Smooth muscle cell (in vitro differentiated cells): Measurements from ENCODE around the gene PHKB. TPM values are rescaled to one million over a fixed set of nuclear protein-coding genes. Genes with fewer than 3 reads are reported as not detected.

Experiments
- DNase-seq: peaks from one replicate; lab custom pipeline; 2025; ENCODE audit not compliant: unreplicated experiment; lab: John Stamatoyannopoulos, UW
- H2AFZ ChIP-seq: fragments of 200-600 bp; sonication (generic); 2 replicates; pipeline ENCODE4 v1.6.0; 2016; ENCODE audit warnings: antibody characterized with exemption, low read depth, mild to moderate bottlenecking
- H3F3A ChIP-seq: fragments of 200-600 bp; sonication (generic); 2 replicates; pipeline ENCODE4 v1.6.0; 2017; ENCODE audit warnings: antibody characterized with exemption, low read depth
- H3K27ac ChIP-seq: fragments of 200-600 bp; sonication (generic); 2 replicates; pipeline ENCODE4 v1.5.1; 2016; ENCODE audit warnings: low read depth, mild to moderate bottlenecking
- H3K27me3 ChIP-seq: fragments of 200-600 bp; sonication (generic); 2 replicates; pipeline ENCODE4 v1.6.1; 2016; ENCODE audit warnings: low read depth, mild to moderate bottlenecking
- H3K36me3 ChIP-seq: fragments of 200-600 bp; sonication (generic); 2 replicates; pipeline ENCODE4 v1.5.1; 2016; ENCODE audit warnings: low read depth
- H3K4me1 ChIP-seq: fragments of 200-600 bp; sonication (generic); 2 replicates; pipeline ENCODE4 v1.5.1; 2016; ENCODE audit warnings: low read depth
- H3K4me2 ChIP-seq: fragments of 200-600 bp; sonication (generic); 2 replicates; pipeline ENCODE4 v1.6.0; 2016; ENCODE audit warnings: mild to moderate bottlenecking
- H3K4me3 ChIP-seq: fragments of 200-600 bp; sonication (generic); 2 replicates; pipeline ENCODE4 v1.5.1; 2016; ENCODE audit warnings: mild to moderate bottlenecking
- H3K79me2 ChIP-seq: fragments of 200-600 bp; sonication (generic); 2 replicates; pipeline ENCODE4 v1.6.0; 2016; ENCODE audit warnings: low read depth, mild to moderate bottlenecking
- H3K9ac ChIP-seq: fragments of 200-600 bp; sonication (generic); 2 replicates; pipeline ENCODE4 v1.6.0; 2016; ENCODE audit warnings: low read depth
- H3K9me3 ChIP-seq: fragments of 200-600 bp; sonication (generic); replicated peaks from 2 replicates; pipeline ENCODE4 v1.5.1; 2016; ENCODE audit warnings: low read depth
- H4K20me1 ChIP-seq: fragments of 200-600 bp; sonication (generic); 2 replicates; pipeline ENCODE4 v1.6.0; 2016; ENCODE audit warnings: low read depth
- WGBS: methylation state at CpG from one replicate; pipeline ENCODE4 v1.1.7; 2016; ENCODE audit warnings: low lambda C conversion rate; 5-methylcytosine and 5-hydroxymethylcytosine counted together
- polyA plus RNA-seq: library from polyadenylated mRNA; unstranded; fragments of >200 nt; fragmentation: Nextera tagmentation; extraction: Ambion mirVana; gene quantifications from 2 replicates; pipeline ENCODE4 v1.2.1, GENCODE V29; 2016
- total RNA-seq: library from RNA; depleted of rRNA; stranded (reverse); fragments of >200 nt; gene quantifications from 2 replicates; pipeline ENCODE4 v1.2.3, GENCODE V29; 2014
- TF ChIP-seq, protein P1 (sequence below): fragments of 200-600 bp; sonication (generic); IDR thresholded peaks from 2 replicates; pipeline ENCODE4 v1.5.1; 2017; ENCODE audit warnings: borderline replicate concordance, mild to moderate bottlenecking, antibody characterized with exemption; ENCODE audit not compliant: insufficient read depth, poor library complexity, severe bottlenecking

PHKB gene
- total and polyA plus RNA-seq, 2 experiments from 2014 or later = 11.4 to 30.3 TPM

- 82% methylated on average over 5 of the region's 5 CpGs for whole genome bisulfite sequencing
- DNase-seq = no peak
Measured at GRCh38 chr16:47716571-47716970, 255.4 kb downstream of the PHKB start.

DNA sequence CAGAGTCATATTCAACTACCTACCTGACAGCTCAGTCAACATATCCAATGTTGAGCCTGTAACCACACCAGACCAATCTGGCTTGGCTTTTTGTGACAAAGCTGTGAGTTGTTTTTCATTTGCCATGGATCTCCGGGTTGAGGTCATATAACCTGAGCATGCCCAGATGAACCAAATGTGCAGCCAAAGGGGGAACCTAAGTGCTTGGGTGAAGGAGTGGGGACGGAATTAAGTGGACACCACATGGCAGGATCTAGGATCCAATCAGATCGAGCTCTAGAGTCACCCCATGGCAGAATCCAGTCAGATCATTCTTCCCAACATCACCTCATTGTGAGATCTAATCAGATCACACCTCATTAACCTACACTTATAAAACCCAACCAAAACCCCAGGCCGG lies 258.6 kb downstream of the PHKB start:
- no peak overlapping the region for H3K4me3 ChIP-seq
- no peak overlapping the region for H3K27ac ChIP-seq
- no peaks in the 10 kb centered on the region for H4K20me1 ChIP-seq
- no peaks in the 10 kb centered on the region for H3K36me3 ChIP-seq
- H3K9ac ChIP-seq = no peak overlapping the region
- TF ChIP-seq, protein P1, sequence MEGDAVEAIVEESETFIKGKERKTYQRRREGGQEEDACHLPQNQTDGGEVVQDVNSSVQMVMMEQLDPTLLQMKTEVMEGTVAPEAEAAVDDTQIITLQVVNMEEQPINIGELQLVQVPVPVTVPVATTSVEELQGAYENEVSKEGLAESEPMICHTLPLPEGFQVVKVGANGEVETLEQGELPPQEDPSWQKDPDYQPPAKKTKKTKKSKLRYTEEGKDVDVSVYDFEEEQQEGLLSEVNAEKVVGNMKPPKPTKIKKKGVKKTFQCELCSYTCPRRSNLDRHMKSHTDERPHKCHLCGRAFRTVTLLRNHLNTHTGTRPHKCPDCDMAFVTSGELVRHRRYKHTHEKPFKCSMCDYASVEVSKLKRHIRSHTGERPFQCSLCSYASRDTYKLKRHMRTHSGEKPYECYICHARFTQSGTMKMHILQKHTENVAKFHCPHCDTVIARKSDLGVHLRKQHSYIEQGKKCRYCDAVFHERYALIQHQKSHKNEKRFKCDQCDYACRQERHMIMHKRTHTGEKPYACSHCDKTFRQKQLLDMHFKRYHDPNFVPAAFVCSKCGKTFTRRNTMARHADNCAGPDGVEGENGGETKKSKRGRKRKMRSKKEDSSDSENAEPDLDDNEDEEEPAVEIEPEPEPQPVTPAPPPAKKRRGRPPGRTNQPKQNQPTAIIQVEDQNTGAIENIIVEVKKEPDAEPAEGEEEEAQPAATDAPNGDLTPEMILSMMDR = no peak
- no peaks in the 10 kb centered on the region for H3K27me3 ChIP-seq
- H3K79me2 ChIP-seq = no peaks in the 10 kb centered on the region
- WGBS = 89% methylated on average over 4 of the region's 4 CpGs
- no peak overlapping the region for H2AFZ ChIP-seq
- no peak overlapping the region for H3K4me2 ChIP-seq
- no peaks in the 10 kb centered on the region for H3K9me3 ChIP-seq
- no peak for DNase-seq
- no peaks in the 10 kb centered on the region for H3F3A ChIP-seq
- no peaks in the 10 kb centered on the region for H3K4me1 ChIP-seq

More at GRCh38 chr16:47716571-47716970, 255.4 kb downstream of the PHKB start:
- Histone ChIP-seq H3K4me3 (no peak overlapping the region), H3K4me2 (no peak overlapping the region), H3K27ac (no peak overlapping the region), H2AFZ (no peak overlapping the region), H3F3A (no peaks in the 10 kb centered on the region), H3K79me2 (no peaks in the 10 kb centered on the region), H3K9ac (no peak overlapping the region), H3K27me3 (no peaks in the 10 kb centered on the region), H4K20me1 (no peaks in the 10 kb centered on the region), H3K4me1 (no peaks in the 10 kb centered on the region), H3K36me3 (no peaks in the 10 kb centered on the region), H3K9me3 (no peaks in the 10 kb centered on the region)
- TF ChIP-seq, protein P1 = no peak

GRCh38 chr16:47721006-47721637 lies 260.0 kb downstream of the PHKB start:
- no peak for DNase-seq
- no peaks in the 10 kb centered on the region for H3F3A ChIP-seq
- H4K20me1 ChIP-seq = no peaks in the 10 kb centered on the region
- TF ChIP-seq, protein P1 = no peak
- H3K9me3 ChIP-seq = no peaks in the 10 kb centered on the region
- no peaks in the 10 kb centered on the region for H3K4me1 ChIP-seq
- no peaks in the 10 kb centered on the region for H3K79me2 ChIP-seq
- no peaks in the 10 kb centered on the region for H3K36me3 ChIP-seq
- H3K27ac ChIP-seq = no peak overlapping the region
- no peak overlapping the region for H3K4me3 ChIP-seq
- H2AFZ ChIP-seq = no peak overlapping the region
- H3K4me2 ChIP-seq = no peak overlapping the region
- 82% methylated on average over 5 of the region's 5 CpGs for WGBS
- H3K27me3 ChIP-seq = no peaks in the 10 kb centered on the region
- H3K9ac ChIP-seq = no peak overlapping the region

DNA sequence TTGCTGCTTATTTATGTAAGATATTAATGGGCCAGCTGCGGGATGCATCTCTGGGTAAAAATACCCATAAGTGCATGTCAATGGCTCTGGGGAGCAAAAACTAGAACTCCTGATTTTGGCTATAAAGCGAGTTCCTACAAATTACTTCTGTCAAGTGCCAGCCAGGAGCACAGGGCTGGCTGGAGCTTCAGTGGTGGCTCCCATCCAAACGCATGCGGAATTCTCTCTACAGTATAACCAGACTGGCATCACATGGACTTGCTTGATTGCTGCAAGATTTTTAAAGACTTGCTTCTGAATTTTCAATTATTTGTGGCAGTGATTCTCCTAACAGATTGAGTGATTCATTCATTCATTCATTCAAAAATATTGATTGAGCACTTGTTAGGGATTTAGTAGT lies 260.9 kb downstream of the PHKB start:
- 99% methylated on average over 4 of the region's 4 CpGs for WGBS
- H3K9ac ChIP-seq = no peak overlapping the region

More for the DNA sequence above, 260.9 kb downstream of the PHKB start:
- H3K27me3 ChIP-seq = no peaks in the 10 kb centered on the region
- H3F3A ChIP-seq = no peaks in the 10 kb centered on the region
- no peaks in the 10 kb centered on the region for H3K9me3 ChIP-seq
- no peaks in the 10 kb centered on the region for H4K20me1 ChIP-seq
- no peak for DNase-seq
- H3K36me3 ChIP-seq = no peaks in the 10 kb centered on the region
- H3K4me2 ChIP-seq = no peak overlapping the region
- no peak overlapping the region for H3K27ac ChIP-seq
- no peaks in the 10 kb centered on the region for H3K4me1 ChIP-seq
- no peak overlapping the region for H2AFZ ChIP-seq
- TF ChIP-seq, protein P1 = no peak
- H3K79me2 ChIP-seq = no peaks in the 10 kb centered on the region
- no peak overlapping the region for H3K4me3 ChIP-seq
